Hematopoietic multipotent progenitor cell treated with erythropoietin and hydrocortisone succinate and interleukin-3 and kit ligand, for 4 days (in vitro differentiated cells): ENCODE data around the gene SCN4A.
"Not testable (repeated sequence)": the region's sequence is repeated elsewhere in the genome, so short reads cannot be mapped to it uniquely, and the experiment has no call there.

ENCODE experiments used
- DNase-seq: peaks from one replicate; pipeline ENCODE4 v3.0.0-alpha.2; 2015

SCN4A gene

DNA sequence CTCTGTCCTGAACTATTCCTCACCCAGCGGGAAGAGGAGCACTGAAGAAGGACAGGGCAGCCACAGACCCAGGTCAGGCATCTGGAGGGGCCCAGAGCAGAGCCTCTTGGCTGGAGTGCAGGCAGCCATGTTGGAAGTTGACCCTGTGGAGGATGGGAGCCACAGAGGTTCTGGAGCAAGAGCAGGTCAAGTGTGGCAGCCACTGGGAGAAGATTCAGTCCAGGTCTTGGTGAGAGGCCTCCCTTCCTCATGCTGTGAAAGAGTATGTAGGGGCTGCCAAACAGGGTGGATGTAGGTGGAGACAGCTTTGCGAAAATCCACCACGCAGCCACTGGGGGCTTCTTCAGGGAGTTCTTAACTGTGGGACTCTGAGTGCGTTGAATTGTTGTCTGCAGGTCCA lies 40.0 kb downstream of the SCN4A start:
- no peak for DNase-seq

DNA sequence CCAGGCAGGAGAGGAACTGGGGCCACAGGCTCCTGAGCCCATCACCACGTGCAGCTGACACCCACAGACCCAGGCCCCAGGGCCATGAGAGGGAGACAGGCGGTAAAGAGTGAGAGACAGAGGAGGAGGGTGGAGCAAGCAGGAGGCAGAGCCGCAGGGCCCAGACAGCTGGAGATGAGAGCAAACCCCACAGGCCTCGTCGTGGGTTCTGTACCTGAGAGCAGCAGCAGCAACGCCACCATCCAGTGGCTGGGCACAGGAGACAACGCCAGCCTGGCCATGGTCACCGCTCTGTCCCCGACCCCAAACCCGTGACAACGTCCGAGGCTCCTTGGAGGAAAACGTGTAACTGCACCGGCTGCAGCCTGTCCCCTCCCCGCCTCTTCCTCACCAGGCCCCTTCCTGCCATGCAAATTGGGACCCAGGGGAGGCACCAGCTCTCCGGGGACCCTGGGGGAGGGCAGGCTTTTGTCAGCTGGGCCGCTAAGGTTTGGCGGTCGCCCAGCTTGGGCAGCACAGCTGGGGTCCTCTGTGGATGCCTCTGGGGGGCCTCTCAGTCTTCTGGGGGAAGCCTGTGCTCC lies 40.6 kb downstream of the SCN4A start, which contains the start of gene CD79B:
CD79B (minus strand) TSS at position 351 of the 581 bp plus-strand sequence; CDS start at position 281, 70 bp downstream.
- peak; percentile 38 for DNase-seq

DNA sequence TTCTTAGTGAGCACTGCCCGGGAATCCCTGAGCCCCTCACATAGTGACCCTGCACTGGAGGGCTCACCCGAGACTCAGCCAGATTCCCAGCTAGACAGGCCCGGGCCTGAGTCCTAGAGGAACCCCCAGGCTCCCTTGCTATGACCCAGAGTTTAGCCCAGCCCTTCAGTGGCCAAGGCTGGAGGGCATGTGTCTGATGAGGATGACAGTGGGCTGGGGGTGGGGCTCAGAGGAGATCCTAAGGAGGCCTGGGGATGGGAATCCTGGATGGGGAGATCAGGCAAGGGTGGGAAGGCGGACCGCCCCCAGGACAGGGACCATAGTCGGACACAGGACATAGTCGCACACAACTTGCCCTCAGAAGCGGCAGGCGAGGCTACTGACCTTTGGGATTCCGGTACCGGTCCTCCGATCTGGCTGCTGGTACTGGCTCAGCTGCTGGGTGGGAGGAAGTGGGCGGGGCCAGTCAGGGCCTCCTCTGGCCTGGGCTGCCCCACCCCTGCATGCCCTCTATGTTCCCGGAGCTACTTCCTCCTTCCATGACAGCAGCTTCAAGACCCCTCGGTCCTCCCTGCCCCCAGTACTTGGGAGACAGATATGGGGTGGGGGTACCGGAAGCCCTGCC lies 41.7 kb downstream of the SCN4A start:
- peak; percentile 81 for DNase-seq

DNA sequence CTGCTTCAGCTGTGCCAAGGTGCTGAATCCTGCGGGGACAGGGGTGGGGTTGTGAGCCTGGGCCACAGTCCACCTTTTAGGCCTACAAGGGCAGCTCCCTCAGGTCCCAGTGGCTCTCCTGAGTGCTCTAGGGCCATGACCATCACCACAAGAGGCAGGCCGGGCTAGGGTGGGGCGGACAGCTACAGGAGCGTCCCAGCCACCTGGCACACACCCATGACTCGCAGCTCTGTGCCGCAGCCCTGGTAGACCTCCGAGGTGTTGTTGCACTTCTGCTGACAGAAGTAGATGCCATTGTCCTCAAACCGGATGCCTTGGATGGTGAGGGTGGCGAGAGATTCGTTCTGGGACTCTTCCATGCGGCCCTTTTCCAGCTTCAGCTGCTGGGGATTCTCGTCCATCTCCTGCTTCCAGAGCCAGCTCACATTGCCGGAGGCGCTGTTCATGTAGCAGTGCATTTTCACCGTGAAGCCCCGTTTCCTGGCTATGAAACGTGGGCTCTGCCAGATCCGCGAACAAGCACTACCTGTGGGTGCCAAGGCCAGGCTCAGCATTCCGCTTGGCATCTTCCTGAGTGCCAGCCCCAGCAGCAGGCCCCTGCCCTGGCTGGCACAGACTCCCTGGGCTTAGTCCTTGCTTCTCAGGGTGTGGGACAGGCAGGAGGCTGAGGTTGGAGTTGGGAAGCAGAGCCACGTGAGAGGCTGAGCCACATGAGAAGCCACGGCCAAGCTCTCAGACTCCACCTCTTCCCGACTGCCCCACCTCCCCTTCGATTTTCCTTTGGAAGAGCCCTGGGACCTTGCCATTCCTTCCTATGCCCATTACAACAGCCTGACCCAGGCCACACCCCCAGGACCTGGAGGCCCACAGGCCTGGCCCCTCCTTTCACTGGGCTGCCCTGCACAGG lies 42.6 kb downstream of the SCN4A start:
- DNase-seq: no peak

DNA sequence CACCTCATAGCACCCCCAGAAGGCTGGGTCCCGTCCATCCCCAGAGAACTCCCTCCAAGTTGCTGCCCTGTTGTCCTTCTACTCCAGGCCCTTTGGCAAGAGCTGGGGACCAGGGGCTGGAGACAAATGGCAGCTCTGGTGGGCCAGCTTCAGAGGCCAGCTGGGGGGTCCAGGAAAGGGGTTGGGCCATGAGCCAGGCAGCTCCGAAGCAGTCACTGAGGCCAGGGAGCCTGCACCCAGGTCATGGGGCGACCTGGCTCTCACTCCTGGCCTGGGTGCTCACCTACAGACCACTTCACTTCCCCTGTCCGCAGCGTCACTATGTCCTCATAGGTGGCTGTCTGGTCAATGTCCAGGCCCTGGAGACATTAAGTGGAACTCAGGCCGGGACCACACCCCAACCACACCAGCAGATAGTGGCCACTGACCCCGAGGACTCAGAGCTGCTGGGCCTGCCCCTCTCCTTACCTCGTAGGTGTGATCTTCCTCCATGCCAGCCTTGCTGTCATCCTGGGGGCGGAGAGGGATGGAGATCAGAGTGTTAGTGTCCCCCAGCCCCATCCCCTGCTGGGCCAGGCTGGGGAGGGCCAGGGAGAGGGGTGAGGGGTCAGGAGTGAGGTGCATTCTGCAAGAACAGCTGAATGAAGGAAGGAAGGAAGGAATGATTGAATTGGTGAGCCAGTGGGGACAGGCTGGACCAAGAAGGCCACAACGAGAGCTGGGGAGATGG lies 43.6 kb downstream of the SCN4A start:
- DNase-seq: no peak

DNA sequence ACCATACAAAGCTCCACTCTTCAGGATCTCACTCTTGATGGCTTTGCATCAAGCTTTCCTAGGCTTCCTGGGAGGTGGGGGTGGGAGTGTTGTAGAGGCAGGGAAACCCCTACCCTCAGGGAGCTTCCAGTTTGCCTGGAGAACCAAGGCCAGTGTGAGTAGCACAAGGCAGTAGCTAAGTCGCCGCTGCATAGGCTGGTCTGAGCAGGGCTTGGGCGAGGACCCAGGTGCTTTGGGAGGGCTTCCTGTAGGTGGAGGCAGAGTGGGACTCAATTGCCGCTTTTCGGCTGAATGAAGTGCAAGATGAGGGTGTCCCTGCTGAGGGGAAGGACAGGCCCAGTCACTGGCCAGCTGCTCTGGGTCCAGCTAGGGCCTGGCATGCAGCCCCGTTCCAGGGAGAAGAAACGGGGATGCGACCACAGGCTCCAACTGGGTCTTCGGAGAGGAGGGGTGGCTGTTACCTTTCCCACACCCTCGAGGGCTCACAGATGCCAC lies 44.5 kb downstream of the SCN4A start:
- no peak for DNase-seq

DNA sequence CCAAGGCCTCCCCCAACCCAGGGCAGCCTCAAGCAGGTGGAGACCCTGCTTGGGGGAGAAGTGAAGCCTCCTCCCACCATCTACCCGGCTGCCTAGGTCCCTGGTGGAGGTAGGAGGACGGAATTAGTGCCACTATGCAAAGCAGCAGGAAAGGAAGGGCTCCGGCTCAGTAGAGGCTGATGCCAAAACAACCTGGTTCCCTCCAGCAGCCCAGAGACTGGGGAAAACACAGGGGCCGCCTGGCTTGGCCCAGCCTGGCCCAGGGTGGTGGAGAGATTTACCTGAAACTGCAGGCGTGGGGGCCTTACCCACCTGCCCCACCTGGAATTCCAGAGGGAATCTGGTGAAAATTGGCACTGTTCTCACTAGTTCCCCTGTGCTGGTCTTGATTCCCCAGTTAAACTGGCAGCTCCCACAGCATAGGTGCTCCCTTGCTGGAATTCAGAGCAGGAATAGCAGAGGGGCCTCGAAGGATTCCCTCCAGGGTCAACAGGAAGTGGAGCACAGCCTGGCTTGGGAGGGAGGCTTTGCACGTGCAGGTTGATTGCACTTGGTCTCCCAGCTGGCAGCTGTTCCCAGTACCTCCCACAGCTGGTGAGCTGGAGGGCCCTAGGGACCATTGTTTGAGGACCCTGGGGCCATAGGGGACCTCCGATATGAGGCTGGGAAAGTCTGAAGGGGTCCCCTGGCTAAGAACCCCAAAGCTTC lies 45.1 kb downstream of the SCN4A start:
- no peak for DNase-seq

DNA sequence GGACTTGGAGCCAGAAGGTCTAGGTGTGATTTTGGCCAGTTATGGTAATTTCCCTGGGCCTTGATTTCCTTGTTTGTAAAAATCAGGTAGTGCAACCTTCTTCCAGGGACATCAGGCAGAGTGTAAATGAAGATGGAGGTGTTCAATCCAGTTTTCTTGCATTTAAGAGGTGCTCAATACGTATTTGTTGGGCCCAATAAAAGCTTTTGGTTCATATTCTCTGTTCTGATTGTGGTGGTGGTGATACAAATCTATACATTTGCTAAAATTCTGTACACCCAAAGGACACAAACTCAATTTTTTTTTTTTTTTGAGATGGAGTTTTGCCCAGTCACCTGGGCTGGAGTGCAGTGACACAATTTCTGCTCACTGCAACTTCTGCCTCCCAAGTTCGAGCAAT lies 46.6 kb downstream of the SCN4A start:
- no peak for DNase-seq

DNA sequence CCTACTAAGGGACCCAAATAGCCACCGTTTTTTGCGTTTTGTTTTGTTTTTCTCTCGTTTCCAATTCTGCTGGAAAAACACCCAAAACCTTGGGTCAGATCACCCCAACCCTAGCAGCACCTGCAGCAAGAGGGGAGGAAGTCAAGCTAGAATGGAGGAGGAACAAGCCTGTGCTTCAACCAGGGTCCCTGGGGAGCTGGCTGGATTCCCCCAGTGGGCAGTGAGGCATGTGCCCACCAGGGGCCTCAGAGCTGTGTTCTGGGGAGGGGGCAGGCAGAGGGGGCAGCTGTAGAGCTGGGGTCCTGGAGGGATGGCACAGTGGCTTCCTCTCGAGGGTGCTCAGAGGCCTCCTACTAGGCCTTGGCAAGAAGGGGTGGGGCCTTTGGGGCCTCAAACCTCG lies 47.1 kb downstream of the SCN4A start:
- no peak for DNase-seq

DNA sequence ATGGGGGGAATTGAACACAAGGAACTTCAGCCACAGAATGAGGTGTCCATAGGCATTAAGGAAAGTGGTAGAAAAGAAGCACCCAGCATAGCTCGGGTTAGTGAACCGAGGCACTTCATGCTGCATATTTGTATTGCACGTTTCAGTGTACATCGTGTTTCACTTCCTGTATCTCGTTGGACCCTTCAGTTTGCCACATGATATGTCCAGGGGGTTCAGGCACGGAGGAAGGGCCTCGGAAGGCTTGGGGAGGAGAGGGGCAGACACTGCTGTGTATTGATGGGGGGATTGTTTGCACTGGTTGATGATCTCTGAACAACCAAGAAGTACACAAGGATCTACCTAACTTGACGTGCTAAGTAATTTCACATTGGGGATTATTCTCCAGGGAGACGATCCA lies 50.3 kb downstream of the SCN4A start:
- DNase-seq: not testable (repeated sequence)

DNA sequence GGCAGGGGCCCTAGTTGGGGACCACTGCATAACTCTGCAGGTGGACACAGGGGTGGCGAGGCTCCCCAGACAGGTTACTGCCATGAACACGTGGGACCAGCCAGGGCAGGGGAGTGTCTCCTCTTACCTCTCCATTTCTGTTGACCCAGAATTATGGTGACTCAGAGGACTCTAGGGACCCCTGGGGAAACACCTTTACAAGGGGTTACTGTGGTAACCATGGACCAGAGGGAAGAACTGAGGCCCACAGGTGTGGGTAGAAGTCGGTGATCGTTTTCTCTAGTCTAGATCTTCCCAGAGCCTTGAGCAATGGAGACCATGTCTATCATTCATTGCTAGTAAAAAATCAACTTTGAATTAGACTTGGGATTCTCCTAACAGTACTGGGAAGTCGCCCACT lies 51.9 kb downstream of the SCN4A start:
- DNase-seq: not testable (repeated sequence)

DNA sequence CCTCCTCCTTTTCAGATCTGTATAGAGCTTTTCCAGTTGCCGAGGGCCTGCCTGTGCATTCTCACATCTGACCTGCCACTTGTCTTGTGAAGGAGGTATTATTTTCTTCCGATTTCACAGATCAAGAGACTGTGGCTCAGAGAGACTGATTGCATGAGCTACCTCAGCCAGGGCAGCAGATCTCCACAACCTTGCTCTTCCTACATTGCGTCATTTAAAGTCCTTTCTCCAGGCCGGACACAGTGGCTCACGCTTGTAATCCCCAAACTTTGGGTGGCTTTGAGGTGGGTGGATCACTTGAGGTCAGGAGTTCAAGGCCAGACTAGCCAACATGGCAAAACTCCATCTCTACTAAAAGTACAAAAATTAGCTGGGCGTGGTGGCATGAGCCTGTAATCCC lies 52.7 kb downstream of the SCN4A start:
- not testable (repeated sequence) for DNase-seq

DNA sequence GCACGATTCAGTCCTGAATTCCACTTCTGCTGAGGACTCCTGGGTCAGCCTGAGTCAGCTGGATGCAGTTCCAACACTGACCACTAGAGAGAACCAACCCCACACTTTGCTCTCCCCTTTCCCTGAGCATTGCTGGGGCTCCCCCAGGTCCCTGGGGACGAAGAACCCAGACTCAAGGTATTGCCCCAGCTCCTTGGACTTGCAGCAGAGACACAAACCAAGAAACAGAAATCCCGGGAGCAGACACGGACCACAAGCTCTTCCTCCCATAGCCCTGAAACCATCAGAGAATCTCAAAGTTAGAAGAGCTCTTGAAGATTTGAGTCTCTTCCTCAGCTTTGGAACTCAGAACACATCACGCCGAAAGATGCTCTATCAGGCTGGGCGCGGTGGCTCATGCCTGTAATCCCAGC lies 53.4 kb downstream of the SCN4A start:
- peak; percentile 80 for DNase-seq

DNA sequence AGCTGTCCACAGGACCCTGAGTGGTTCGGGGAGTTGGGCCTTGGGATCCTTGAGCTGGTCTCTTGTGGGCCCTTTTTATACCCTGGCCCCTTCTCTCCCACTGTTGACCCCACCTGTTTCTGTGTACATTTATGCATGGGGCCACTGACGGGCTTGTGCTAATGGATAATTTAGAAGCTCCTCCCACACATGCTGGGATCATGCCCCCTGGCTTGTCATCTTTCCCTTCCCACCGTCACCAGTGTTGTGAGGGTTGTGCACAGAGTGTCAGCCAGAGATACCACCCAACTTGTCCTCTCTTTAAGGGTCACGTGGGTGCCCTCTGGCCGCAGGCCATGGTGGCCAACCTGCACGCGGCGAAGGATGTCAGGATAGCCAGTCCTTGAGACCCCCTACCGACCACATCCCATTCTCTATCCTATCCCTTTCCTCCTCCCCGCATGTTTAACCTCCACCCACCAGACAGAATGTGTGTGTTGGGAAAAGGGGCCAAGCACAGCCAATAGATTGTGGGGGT lies 53.9 kb downstream of the SCN4A start, which contains the start of gene GH1:
GH1 (minus strand) TSS at position 51 of the 517 bp plus-strand sequence. CDS start 63 bp downstream, outside the sequence.
- DNase-seq: not testable (repeated sequence)

DNA sequence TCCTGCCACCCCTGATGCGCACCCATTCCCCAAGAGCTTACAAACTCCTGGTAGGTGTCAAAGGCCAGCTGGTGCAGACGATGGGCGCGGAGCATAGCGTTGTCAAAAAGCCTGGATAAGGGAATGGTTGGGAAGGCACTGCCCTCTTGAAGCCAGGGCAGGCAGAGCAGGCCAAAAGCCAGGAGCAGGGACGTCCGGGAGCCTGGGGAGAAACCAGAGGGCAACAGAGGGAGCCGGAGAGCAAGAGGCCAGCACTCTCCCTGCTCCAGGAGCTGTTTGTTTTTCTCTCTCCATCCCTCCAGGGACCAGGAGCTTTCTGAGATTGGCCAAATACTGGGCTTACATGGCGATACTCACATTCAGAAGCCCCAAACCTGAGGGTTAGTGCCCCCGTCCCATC lies 54.4 kb downstream of the SCN4A start:
- DNase-seq: no peak

DNA sequence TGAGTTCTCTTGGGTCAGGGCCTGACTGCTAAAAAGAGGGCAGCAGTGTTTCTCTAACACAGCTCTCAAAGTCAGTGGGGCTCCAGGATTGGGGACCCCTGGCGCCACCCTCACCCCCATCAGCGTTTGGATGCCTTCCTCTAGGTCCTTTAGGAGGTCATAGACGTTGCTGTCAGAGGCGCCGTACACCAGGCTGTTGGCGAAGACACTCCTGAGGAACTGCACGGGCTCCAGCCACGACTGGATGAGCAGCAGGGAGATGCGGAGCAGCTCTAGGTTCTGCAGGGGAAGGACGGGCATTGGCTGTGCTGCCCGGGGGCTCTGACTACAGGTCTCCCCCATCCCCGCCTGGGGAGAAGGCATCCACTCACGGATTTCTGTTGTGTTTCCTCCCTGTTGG lies 55.1 kb downstream of the SCN4A start:
- DNase-seq: no peak

DNA sequence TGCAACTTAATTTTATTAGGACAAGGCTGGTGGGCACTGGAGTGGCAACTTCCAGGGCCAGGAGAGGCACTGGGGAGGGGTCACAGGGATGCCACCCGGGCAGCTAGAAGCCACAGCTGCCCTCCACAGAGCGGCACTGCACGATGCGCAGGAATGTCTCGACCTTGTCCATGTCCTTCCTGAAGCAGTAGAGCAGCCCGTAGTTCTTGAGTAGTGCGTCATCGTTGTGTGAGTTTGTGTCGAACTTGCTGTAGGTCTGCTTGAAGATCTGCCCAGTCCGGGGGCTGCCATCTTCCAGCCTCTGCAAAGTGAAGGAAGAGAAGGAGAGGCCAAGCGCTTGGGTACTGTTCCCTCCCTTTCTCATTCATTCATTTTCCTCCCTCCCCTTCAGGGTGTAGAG lies 55.5 kb downstream of the SCN4A start:
- DNase-seq: not testable (repeated sequence)

DNA sequence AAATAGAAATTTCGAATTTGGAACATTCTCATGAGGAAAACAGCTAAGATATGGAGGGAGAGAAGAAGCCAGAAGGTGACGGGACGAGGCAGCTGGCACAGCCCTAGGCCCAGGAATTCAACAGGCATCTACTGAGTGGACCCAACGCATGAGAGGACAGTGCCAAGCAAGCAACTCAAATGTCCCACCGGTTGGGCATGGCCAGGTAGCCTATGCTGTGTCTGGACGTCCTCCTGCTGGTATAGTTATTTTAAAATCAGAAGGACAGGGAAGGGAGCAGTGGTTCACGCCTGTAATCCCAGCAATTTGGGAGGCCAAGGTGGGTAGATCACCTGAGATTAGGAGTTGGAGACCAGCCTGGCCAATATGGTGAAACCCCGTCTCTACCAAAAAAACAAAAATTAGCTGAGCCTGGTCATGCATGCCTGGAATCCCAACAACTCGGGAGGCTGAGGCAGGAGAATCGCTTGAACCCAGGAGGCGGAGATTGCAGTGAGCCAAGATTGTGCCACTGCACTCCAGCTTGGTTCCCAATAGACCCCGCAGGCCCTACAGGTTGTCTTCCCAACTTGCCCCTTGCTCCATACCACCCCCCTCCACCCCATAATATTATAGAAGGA lies 56.0 kb downstream of the SCN4A start:
- no peak for DNase-seq

DNA sequence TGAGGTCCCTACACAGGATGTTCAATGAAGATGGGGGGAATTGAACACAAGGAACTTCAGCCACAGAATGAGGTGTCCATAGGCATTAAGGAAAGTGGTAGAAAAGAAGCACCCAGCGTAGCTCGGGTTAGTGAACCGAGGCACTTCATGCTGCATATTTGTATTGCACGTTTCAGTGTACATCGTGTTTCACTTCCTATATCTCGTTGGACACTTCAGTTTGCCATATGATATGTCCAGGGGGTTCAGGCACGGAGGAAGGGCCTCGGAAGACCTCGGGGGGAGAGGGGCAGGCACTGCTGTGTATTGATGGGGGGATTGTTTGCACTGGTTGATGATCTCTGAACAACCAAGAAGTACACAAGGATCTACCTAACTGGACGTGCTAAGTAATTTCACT lies 57.0 kb downstream of the SCN4A start:
- not testable (repeated sequence) for DNase-seq

DNA sequence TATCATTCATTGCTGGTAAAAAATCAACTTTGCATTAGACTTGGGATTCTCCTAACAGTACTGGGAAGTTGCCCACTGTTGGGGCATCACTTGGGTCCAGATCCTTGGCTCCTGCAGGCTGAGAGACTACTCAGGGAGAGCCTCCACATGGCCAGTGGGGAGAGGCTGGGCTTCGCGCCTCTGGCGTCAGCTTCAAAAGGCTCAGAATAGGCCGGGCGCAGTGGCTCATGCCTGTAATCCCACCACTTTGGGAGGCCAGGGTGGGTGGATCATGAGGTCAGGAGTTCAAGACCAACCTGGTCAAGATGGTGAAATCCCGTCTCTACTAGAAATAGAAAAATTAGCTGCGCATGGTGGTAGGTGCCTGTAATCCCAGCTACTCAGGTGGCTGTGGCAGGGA lies 58.2 kb downstream of the SCN4A start:
- DNase-seq: no peak

DNA sequence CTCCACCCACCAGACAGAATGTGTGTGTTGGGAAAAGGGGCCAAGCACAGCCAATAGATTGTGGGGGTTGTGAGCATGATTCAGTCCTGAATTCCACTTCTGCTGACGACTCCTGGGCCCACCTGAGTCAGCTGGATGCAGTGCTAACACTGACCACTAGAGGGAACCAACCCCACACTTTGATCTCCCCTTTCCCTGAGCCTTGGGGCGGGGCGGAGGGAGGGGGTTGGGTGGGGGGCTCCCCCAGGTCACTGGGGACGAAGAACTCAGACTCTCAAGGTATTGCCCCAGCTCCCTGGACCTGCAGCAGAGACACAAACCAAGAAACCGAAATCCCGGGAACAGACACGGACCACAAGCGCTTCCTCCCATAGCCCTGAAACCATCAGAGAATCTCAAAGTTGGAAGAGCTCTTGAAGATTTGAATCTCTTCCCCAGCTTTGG lies 61.0 kb downstream of the SCN4A start:
- peak; percentile 61 for DNase-seq
